Measurements from ENCODE around the gene CPZ.

The CPZ gene

DNA sequence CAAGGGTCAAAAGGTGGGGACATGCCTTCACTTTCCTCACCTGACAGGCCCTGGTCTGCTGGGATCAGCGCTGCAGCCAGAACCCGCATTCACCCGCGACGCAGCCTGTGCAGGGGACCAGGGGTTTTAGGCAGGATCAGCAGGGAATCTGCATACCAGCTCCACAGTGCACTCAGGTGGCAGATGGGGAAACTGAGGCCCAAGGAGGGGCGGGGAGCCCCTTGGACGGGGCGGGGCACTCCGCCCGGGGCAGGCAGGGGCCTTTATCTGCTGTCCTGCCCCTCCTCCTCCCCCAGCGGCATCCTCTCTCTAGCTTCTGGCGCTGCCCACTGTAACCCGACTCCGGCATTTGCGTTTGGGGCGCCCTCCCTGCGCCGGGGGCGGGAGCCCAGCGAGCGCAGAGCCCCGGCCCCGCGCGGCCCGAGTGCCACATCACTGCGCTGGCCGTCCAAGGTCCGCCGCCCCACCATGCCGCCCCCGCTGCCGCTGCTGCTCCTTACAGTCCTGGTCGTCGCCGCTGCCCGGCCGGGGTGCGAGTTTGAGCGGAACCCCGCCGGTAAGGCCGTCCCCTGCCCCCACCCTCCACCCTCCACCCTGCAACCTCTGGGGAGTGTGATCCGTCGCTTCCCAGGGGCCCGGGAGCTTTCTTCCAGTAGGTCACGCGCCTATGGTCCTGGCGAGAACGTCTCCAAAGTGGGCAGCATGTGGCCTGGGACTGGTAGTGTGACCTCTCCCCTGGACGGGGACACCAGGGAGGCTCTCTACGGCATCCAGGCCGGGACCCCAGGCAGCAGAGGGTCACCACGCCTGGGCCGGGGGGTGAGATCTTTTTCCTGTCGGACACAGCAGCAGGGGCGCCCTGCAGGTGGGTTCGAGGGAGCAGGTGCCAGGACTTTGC, at the start of gene CPZ:
TSS of gene CPZ (plus strand) at position 400 of the 898 bp plus-strand sequence. CDS start at position 469, 69 bp downstream.
- DNase-seq: no peak

DNA sequence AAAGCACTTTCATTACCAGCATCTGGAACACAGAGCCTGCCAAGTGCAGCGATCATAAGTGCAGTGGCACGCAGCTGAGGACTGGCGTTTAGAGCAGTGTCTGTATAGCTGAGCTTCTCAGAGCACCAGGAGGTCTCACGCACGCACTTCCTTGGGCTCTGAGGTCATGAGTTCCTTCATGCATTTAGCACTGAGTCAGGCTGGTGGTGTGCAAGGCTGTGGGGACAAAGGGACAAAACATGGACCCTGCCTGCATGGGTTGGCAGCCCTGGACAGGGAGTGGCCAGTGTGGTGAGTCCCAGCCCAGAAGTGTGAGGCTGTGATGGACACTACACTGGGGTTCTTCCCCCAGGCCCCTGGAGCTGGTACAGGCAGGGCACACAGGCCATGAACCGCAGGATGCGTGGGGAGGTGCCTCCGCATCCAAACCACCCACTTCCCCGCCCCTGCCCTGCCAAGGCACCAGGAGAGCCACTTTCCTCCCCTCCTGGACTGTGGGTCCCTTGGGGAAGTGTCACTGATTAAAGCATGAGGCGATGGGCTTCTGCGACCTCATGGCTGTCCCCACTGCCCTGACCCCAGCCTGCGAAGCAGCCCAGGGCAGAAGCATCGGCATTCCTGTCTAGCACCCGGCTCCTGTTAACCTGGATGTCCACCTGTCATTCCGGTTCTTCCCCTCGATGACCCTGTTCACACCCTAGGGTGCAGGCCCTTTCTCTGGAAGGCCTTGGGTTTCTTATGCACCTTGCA, 49.6 kb upstream of the CPZ start:
- DNase-seq: no peak

DNA sequence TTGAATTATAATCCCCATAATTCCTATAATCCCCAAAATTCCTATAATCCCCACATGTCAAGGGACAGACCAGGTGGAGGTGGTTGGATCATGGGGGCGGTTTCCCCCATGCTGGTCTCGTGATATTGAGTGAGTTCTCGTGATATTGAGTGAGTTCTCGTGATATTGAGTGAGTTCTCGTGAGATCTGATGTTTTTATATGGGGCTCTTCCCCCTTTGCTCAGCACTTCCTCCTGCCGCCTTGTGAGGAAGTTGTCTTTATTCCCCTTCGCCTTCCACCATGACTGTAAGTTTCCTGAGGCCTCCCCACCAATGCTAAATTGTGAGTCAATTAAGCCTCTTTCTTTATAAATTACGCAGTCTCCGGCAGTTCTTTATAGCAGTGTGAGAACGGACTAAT, 48.9 kb upstream of the CPZ start:
- DNase-seq: no peak

DNA sequence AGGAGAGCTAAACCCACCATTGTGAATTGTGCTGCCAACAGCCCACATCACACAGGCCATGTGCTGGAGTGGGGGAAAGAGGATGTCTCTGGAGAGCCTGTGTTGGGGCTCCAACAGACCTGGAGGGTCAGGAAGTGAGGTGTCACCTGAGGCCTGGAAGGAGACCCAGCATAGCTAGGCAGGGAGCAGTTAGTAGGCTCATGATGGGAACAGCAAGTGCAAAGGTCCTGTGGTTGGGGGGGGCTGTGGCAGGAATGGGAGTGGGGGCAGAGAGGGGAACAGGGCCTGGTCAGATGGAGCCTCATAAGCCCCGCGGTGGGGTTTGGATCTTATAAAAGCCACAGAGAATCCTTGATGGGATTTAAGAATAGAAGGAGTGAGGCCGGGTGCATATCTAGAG, 48.3 kb upstream of the CPZ start:
- DNase-seq: no peak

DNA sequence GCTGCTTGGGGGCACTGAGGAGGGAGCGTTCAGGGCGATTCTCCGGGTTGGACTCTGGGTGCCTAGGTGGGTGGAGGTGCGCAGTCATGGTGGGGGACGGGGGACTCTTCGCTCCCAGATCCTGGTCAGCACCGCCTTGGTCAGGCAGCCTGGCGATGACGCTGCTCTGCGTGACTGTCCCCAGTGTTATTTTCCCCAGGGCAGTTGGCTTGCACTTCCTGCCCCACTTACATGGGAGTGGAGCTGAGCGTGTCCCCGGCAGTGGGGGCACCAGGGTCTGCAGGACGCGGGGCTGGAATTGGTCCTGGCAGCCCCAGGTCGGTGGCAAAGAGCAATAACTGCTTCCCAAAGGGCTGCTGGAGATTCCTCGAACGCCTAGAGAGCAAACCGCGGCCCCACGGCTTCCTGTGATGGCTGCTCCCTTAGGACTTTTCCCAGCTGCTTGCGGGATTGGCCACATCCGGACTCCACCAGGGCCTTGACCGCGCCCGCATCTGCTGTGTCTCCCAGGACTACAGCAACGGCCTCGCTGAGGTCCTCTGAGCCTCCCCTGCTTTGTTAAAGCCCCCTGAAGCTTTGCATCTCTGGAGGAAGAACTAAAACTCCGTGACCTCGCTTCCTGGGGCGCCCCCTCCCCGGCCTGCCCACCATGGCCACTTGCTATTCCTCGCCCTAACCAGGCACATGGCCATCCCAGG, 47.7 kb upstream of the CPZ start:
- DNase-seq: no peak

DNA sequence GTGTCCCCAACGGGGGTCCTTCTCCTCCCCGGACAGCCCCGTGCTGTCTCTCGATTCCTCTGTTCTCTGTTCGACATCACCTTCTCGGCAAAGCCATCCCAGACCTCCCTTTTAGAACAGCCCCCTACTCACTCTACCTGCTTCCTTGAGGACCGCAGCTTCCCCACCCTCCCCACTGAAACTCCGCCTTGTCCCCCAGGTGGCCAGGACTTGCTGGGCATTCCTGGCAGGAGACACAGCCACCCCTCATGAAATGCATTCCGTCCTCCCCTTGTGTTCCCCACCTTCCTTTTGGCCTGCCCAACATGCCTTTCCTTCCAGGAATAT, 47.2 kb upstream of the CPZ start:
- no peak for DNase-seq

DNA sequence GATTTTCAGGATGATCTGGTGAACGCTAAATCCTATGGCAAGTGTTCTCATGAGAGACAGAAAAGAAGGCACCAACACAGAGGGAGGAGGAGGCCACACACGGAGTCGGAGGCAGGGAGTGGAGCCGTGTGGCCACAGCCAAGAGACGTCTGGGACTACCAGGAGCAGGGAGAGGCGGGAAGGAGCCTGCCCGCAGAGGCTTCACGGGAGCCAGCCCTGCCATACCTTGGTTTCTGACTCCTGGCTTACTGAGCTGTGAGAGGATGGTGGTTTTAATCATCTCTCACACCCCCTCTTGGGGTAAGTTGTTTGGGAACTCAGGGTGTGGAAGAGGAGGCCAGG, 45.8 kb upstream of the CPZ start:
- no peak for DNase-seq

DNA sequence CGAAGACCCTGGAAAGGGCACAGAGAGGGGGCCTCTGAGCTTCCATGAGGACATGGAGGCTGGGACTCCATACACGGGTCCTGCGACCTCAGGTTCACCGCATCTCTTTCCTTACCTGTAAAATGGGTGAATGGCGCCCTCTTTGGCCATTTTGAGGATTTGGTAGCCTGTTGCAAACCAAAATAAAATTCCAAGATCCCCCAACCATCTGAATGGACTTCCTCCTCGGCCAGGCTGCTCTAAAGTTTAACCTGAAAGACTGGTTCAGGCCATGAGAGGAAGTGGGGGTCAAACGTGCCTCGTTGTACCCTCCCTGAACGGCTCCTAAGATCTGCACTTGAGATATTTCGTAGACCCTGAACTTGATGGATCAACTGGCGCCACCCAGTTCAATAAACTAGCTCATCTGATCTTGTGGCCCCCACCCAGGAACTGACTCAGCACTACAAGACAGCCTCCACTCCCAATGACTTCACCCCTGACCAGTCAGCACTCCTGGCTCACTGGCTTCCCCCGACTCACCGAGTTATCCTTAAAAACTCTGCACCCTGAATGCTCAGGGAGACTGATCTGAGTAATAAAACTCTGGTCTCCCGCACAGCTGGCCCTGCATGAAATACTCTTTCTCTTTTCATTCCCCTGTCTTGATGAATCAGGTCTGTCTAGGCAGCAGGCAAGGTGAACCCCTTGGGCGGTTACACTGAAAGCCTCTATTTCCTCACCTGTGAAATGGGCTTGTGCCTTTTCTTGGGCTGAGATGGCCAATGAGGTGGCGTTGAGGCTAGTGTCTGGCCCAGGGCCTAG, 45.3 kb upstream of the CPZ start:
- DNase-seq: no peak

DNA sequence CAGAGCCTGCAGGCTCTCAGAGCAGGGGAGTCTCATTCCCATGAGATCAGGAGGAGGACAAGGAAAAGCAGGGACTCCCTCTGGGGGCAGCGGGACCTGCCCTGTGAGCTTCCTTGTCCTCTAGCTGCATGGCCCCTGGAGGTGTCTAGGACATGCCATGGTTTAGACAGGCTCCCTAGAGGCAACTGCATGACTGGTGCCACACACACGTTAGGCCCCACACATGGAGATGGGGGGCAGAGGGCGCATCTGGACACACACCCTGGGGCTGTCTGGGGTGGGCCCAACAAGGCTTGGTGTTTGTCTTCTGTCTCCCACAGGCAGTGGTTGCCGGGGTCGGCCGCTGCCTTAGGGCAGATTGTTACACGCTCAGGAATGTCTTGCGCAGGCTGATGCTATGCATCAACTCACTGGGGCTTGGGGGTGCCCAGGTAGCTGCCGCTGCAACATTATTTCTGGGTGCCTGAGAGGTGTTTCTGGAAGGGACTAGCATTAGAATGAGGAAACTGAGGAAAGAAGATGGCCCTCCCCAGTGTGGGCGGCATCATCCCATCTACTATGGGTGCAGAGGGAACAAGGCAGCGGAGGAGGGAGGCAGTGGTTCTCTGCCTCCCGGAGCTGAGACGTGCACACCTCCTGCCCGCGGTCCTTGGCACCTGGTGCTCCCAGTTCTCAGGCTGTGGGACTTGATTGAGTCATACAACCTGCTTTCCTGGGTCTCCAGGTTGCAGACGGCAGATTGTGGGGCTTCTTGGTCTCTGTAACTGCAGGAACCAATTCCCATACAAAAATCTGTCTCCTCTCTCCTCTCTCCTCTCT, 44.4 kb upstream of the CPZ start:
- DNase-seq: no peak

DNA sequence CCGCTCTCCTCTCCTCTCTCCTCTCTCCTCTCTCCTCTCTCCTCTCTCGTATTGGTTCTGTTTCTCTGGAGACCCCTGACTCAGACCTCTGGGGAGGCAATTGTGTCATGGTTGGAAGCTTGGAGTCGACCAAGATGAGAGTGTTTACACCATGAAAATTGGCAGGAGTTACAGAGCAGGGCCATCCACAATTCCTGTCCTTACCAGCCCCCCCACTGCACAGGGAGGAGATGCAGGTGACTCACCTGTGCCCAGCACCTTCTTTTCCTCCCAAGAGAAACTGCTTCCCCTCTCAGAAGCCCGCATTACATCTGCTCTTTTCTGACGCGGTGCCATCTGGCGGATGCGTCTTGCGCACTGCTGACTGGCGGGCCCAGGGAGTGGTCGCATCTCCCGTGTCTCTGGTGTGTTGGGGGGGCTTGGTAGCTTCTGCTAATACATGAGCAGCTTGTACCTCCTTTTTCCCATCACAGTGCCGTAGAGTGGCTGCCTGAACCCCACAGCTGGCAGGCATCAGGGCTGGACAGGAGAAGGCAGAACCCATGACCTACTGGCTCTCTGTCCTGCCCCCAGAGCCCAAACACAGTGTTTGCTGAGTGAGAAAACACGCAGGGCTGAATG, 43.7 kb upstream of the CPZ start:
- no peak for DNase-seq

DNA sequence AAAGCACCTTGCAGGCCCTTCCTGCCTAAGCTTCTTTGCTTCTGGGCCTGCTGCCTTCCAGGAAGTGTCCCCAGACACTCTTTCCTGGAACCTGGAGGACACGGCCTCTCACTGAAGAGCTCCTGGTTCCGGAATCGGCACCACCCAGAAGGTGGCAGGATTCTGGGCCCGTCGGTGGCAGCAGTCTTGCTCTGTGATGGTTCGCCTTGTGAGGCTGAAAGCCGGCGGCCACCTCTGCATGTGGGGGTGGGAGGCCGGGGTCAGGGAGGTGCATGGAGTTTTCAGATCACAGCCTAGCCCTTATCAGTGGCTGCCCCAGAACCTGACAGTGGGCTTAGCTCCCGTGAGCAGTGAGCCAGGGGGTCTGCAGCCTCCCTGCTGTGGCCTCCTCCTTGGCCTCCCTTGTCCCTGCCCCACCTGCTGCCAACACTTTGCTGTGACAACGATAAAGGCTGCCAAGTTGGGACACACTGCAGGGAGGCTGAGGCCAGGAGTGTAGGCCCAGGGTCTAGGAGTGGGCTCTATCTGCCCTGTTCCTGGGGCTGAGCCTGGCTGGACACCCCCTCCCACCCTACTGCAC, 43.1 kb upstream of the CPZ start:
- no peak for DNase-seq

DNA sequence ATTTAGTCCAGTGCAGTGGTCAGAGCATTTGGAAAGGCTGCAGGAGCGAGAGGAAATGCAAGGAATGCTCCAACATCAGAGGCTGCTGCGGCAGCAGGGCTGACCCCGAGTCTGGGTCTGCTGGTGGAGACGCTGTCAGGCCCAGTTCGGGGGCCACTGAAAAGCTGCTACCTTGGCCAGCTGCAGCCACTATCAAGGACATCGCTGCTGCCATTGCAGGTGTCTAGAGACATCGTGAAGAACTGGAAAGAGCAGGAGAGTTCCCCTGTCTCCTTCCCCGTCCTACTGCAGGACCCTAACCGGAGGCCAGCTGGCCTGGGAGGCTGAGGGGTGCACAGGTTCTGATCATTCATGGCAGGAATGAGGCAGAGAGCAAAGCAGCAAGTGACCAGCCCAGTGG, 41.9 kb upstream of the CPZ start:
- DNase-seq: no peak

DNA sequence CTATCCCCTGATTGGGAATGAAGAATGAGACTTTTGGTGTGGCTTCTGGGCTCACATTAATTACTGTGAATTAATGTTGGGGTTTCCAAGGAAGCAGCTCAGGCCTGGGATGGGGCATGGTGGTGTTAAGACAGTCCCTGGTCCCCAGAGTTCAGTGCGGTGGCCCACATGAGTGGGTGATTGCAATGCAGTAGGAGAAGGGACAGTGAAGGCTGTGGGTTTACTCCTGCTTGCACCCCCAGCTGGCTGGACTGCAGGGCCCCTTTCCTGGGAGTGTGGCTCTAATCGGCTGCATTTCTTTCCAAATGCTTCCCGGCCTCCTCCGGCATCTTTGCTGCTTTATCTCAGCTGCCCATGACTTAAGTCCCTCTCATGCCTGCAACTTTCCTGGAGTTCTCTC, 40.5 kb upstream of the CPZ start:
- no peak for DNase-seq

DNA sequence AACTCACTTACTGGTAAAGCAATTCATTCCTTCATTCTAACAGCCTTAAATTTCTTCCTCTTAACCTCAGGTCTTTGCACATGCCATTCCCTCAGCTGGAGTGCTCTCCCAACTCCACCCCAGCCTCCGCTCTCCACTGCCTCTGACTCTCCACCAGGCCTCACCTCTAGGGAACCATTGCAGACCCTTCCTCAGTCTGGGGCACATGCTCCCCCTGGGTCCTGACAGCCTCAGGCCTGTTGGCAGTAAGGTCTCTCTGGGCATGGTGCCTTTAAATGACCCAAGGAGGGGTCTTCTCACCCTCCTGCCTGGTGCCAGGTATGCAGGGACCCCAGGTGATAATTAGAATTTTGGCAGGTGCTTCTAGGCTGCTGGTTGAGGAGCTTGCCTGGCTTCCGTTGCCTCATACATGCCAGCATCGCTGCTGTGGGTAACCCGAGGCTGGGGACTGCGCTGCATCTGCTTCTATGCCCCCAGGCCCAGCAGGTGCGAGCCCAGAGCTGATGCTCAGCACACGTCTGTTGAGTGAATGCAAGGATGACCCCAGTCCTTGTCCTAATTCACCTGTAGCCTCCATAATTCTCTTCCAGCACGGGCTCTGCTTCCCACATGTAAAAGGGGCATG, 39.9 kb upstream of the CPZ start:
- DNase-seq: no peak

DNA sequence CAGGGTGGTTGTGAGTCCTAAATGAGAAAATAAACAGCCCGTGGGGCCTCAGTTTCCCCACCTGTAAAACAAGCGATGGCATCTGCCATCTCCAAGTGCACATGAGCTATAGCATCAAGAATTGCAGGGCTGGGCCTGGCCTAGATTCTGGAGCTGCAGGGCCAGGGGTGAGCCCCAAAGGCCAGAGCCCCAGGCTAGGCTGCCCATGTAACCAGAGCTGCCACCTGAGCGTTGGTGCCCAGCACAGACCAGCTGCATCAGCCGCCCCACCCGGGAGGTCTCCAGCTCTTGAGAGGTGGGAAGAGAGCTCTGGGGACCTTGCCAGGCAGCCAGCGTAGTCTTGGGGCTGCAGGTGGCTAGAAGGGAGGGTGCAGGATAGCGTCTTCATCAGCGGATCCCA, 39.3 kb upstream of the CPZ start:
- DNase-seq: no peak

DNA sequence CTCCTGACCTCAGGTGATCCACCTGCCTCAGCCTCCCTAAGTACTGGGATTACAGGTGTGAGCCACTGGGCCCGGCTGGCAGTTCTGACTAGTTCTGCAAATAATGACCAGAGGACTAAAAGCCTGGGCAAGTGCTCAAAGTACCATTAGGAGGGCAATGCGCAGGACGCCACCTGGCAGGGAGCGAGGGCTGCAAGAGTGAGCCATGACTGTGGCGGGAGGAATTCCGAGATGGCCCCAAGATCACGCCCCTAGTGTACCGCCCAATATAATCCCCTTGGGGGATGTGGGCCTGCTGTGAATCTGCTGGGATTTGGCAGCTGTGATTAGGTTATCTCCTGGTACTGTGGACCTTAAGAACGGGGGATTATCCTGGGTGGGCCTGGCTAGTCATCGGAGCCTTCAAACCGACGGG, 38.6 kb upstream of the CPZ start:
- no peak for DNase-seq

DNA sequence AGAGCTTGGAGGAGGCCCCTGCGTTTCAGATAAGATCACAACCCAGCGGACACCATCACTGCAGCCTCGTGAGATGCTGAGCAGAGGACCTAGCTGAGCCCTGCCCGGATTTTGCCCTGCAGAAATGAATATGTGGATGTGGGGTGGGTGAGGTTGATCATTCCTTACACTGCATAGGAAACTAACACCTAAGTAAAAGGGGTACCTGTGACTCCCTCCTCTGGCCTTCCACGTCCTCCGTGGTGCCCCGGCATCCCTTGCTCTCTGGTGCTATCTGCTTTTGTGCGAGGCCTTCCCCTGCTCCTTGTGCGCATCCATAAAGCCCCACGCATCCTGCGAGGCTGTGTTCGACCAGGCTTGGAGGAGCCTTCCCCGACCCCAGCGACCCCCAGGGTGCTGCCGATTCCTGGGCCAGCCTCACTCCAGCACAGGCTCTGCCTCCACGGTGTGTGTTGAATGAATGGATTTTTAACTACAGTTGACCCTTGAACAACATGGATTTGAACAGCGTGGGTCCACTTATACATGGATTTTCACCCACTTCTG, 37.9 kb upstream of the CPZ start:
- no peak for DNase-seq

DNA sequence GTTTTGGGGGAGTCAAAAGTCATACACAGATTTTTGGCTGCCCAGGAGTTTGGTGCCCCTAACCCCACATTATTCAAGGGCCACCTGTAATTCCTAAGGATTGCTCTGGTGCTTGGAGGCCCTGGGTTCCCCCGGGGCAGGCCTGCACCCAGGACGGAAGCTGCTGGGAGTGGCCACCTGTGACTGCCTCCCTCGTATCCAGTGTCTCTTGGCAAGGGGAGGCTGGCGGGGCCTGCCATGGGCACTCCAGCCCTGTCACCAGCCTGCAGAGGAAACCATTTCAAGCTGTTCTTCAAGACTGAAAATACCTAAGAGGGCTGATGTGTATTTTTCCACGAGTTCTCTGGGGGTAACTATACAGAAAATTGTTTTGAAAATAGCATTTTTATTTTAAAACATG, 36.8 kb upstream of the CPZ start:
- no peak for DNase-seq

DNA sequence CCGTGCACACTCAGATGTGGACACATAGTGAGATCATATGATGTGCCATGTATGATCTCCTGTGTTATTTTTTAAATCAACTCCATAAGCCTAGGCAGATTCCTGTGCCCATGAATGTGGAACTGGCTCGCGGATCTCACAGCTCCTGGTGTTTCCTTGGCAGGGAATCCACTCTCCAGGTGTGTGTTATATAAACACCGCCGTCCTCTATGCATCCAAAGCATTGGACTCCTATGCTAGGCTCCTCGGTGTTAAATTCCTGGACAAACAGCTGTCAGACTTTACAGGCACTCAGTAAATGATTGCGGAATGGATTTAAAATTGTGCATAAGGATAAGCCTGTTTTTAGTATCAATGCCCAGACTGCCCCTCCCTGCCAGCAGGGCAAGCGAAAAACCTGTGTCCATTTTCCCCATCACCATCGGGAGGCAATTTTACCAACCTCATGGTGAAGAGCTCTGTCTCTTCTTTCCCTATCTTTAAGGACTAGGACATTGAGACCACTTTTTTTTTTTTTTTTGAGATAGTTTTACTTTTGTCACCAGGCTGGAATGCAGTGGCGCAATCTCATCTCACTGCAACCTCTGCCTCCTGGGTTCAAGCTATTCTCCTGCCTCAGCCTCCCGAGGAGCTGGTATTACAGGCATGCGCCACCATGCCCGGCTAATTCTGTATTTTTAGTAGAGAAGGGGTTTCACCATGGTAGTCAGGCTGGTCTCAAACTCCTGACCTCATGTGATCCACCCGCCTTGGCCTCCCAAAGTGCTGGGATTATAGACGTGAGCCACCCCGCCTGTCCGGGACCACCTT, 36.0 kb upstream of the CPZ start:
- DNase-seq: no peak

Measured in stimulated activated naive CD4-positive, alpha-beta T cell treated with Interleukin-2 at 50 U/mL for 16 hours (primary cell).